GM18861 (cell line): ENCODE measurements around the gene BLVRB.
"Not testable (repeated sequence)": the region's sequence is repeated elsewhere in the genome, so short reads cannot be mapped to it uniquely, and the experiment has no call there.

Experiments used
- ATAC-seq: cut with Tn5 transposase; IDR thresholded peaks from one replicate; pipeline ENCODE4 v1.9.1; 2021; ENCODE audit not compliant: unreplicated experiment

Gene BLVRB

DNA sequence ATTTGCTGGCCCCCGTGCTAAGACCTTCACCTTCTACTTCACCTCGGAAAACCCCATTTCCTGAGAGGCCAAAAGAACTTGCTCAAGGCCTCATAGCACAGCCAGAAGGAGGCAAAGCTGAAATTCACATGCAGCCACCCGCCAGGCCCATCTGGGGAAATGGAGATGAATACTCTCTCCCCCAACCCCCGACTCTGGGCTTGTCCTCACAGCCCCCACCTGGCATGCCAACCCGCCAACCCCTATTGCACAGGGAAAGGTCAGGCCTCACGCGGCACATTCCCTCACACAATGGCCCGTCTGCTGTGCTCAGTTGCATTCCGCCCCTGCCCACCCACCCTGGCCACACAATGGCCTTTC is 55.5 kb downstream of the BLVRB start:
- ATAC-seq: no peak

DNA sequence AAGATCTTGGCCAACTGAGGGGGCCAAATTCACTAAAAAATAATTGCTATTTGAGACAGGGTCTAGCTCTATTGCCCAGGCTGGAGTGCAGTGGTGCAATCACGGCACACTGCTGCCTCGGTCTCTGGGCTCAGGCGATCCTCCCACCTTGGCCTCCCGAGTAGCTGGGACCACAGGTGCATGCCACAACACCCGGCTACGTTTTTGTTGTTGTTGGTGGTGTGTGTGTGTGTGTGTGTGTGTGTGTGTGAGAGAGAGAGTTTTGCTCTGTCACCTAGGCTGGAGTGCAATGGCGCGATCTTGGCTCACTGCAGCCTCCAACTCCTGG is 57.0 kb downstream of the BLVRB start:
- not testable (repeated sequence) for ATAC-seq

- no peak for ATAC-seq
Measured at GRCh38 chr19:40407714-40408597, 57.6 kb downstream of the BLVRB start.

- ATAC-seq: no peak
Measured at GRCh38 chr19:40403262-40403984, 62.1 kb downstream of the BLVRB start.

DNA sequence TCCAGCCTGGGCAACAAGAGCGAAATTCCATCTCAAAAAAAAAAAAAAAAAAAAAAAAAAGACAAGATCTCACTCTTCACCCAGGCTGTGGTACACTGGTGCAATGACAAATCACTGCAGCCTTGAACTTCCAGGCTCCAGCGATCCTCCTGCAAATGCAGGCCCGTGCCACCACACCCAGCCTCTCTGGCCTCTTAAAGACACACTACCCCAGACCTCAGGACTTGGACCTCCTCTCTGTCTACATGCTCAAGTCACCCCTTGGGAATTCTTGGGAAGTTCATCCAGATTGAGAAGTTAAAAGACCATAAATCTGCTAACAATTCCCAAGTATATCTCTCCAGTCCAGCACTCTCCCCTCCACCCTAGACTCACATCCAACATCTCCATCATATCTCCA is 65.0 kb downstream of the BLVRB start:
- no peak for ATAC-seq

DNA sequence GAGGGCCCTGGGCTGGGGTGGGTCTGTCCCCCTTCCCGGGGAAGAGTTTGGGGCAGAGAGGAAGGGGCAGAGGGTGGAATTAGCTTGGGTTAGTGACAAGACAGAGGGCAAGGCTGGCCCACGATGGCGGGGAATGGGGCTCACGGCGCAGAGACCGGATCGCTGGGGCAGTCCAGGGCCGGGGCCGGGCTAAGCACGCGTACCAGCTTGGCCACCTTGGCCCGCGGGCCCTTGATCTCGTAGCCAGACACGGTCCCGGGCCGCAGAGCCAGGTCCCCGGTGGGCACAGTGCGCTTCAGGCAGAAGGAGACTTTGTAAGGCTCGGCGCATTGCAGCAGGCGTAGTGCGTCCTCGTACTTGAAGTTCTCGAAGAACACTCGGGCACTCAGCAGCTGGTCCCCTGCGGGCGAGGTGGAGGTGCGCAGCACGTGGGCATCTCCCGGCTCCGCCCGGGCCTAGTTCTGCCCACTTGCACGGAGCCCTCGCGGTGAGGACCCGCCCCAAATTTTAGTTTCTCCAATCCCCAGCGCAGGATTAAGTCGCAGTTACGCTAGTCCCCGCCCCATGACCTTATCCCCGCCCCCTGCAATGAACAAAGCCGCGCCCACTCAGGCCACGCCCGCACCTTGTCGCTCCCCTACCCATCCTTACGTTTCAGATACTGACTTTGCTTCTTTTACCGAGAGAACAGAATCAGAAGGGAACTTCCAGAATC is 67.0 kb downstream of the BLVRB start:
- ATAC-seq: no peak
